WTC11 (cell line): ENCODE results near the gene SLC5A3. TPM values are rescaled to one million over a fixed set of nuclear protein-coding genes. Genes with fewer than 3 reads are reported as not detected.
A peak's percentile ranks its signal among the peaks of the same experiment; 100 is the strongest.

Source experiments
- ATAC-seq: fragments of 200-7000 bp; cut with Tn5 transposase; 2 replicates; pipeline ENCODE4 v1.10.0; 2021; ENCODE audit warnings: mild to moderate bottlenecking, moderate library complexity
- CTCF ChIA-PET: fragments of 300-600 bp; sonication (Branson Sonifier 250); formaldehyde crosslinking; loops from one replicate; lab custom pipeline; 2021; ENCODE audit warnings: antibody characterized with exemption; lab: Charles Lee
- POLR2A ChIA-PET: fragments of 350-600 bp; sonication (Branson Sonifier 250); formaldehyde crosslinking; loops from one replicate; lab custom pipeline; 2021; ENCODE audit warnings: antibody characterized with exemption; lab: Charles Lee
- DNase-seq: peaks from one replicate; pipeline ENCODE4 v3.0.0; 2021; ENCODE audit warnings: low spot score
- H3K27ac Mint-ChIP-seq: 2 replicates; pipeline ENCODE4 v1.8.0; 2021; ENCODE audit warnings: mixed read lengths
- H3K27me3 Mint-ChIP-seq: 2 replicates; pipeline ENCODE4 v1.8.0; 2021; ENCODE audit warnings: low read depth, mild to moderate bottlenecking, moderate library complexity, mixed read lengths
- H3K36me3 Mint-ChIP-seq: 2 replicates; pipeline ENCODE4 v1.8.0; 2021; ENCODE audit warnings: mixed read lengths
- H3K4me1 Mint-ChIP-seq: 2 replicates; pipeline ENCODE4 v1.8.0; 2022; ENCODE audit warnings: mixed read lengths
- H3K4me3 Mint-ChIP-seq: 2 replicates; pipeline ENCODE4 v1.8.0; 2021; ENCODE audit warnings: mild to moderate bottlenecking, moderate library complexity, mixed read lengths
- H3K9me3 Mint-ChIP-seq: 2 replicates; pipeline ENCODE4 v1.8.0; 2021; ENCODE audit warnings: mixed read lengths
- ARID4B ChIP-seq: sonication (generic); formaldehyde crosslinking; IDR thresholded peaks from 2 replicates; pipeline ENCODE4 v1.8.0; 2023; ENCODE audit warnings: missing genetic modification reagents, mild to moderate bottlenecking, borderline replicate concordance
- CREB1 ChIP-seq: sonication (generic); formaldehyde crosslinking; IDR thresholded peaks from 2 replicates; pipeline ENCODE4 v1.8.0; 2023; ENCODE audit warnings: mild to moderate bottlenecking, missing genetic modification reagents
- CREM ChIP-seq: sonication (generic); formaldehyde crosslinking; IDR thresholded peaks from 2 replicates; pipeline ENCODE4 v1.8.1; 2022; ENCODE audit warnings: mild to moderate bottlenecking, missing genetic modification reagents, moderate library complexity
- E2F5 ChIP-seq: sonication (generic); formaldehyde crosslinking; IDR thresholded peaks from 2 replicates; pipeline ENCODE4 v1.8.1; 2022; ENCODE audit warnings: mild to moderate bottlenecking, moderate library complexity, missing genetic modification reagents
- ESRRA ChIP-seq: sonication (generic); formaldehyde crosslinking; IDR thresholded peaks from 2 replicates; pipeline ENCODE4 v1.8.1; 2022; ENCODE audit warnings: mild to moderate bottlenecking, missing genetic modification reagents, borderline replicate concordance
- GRHL2 ChIP-seq: fragments of 250-450 bp; sonication (Bioruptor Pico); IDR thresholded peaks from 2 replicates; pipeline ENCODE4 v1.8.0; 2022; ENCODE audit warnings: mild to moderate bottlenecking, moderate library complexity; ENCODE audit not compliant: insufficient replicate concordance, severe bottlenecking
- JAZF1 ChIP-seq: fragments of 250-450 bp; sonication (Bioruptor Pico); IDR thresholded peaks from 2 replicates; pipeline ENCODE4 v1.9.0; 2021; ENCODE audit warnings: moderate library complexity, mild to moderate bottlenecking, inconsistent platforms
- KAT7 ChIP-seq: sonication (generic); formaldehyde crosslinking; IDR thresholded peaks from 2 replicates; pipeline ENCODE4 v1.8.1; 2023; ENCODE audit warnings: missing genetic modification reagents, mild to moderate bottlenecking, borderline replicate concordance
- MYBL2 ChIP-seq: sonication (generic); formaldehyde crosslinking; IDR thresholded peaks from 2 replicates; pipeline ENCODE4 v1.8.1; 2023; ENCODE audit warnings: mild to moderate bottlenecking, moderate library complexity, missing genetic modification reagents
- NR2C2 ChIP-seq: sonication (generic); formaldehyde crosslinking; IDR thresholded peaks from 2 replicates; pipeline ENCODE4 v1.8.0; 2022; ENCODE audit warnings: mild to moderate bottlenecking, missing genetic modification reagents
- OVOL2 ChIP-seq: fragments of 250-450 bp; sonication (Bioruptor Pico); IDR thresholded peaks from 2 replicates; pipeline ENCODE4 v1.9.0; 2021; ENCODE audit warnings: mild to moderate bottlenecking, borderline replicate concordance
- TP53 ChIP-seq: sonication (generic); formaldehyde crosslinking; IDR thresholded peaks from 2 replicates; pipeline ENCODE4 v1.8.1; 2023; ENCODE audit warnings: mild to moderate bottlenecking, missing genetic modification reagents
- ZBTB43 ChIP-seq: sonication (generic); formaldehyde crosslinking; IDR thresholded peaks from 2 replicates; pipeline ENCODE4 v1.8.1; 2023; ENCODE audit warnings: mild to moderate bottlenecking, missing genetic modification reagents
- ZNF425 ChIP-seq: fragments of 250-450 bp; sonication (Bioruptor Pico); conservative IDR thresholded peaks from 2 replicates; pipeline ENCODE4 v1.9.0; 2021; ENCODE audit warnings: mild to moderate bottlenecking
- ZNF532 ChIP-seq: fragments of 250-450 bp; sonication (Bioruptor Pico); IDR thresholded peaks from 2 replicates; pipeline ENCODE4 v1.9.0; 2021; ENCODE audit warnings: mild to moderate bottlenecking, borderline replicate concordance
- total RNA-seq: library from RNA; stranded (reverse); gene quantifications from 3 replicates; pipeline ENCODE4 v1.2.3, GENCODE V29; 2021

The SLC5A3 gene
- total RNA-seq, 1 experiment from 2014 or later, result 14.8 TPM

- TF ChIP-seq E2F5 (CRISPR knock-in tag) (peak; percentile 38; the same call in 1 of the 2 replicates), ZNF532 (CRISPR knock-in tag) (no peak), ZBTB43 (CRISPR knock-in tag) (0 out of 2 replicates have a peak, but pooled peaks have one; percentile 74)
These were observed 990 bp upstream of the SLC5A3 start (continued) for GRCh38 chr21:34072145-34073031.

GRCh38 chr21:34073749-34074282, 438 bp downstream of the SLC5A3 start:
- ATAC-seq (no peak), DNase-seq (peak; percentile 29)
- H3K9me3 Mint-ChIP-seq, result no peaks in the 10 kb centered on the region
- peaks cover 7% of the 10 kb centered on the region for H3K36me3 Mint-ChIP-seq
- peaks cover 45% of the 10 kb centered on the region for H3K4me1 Mint-ChIP-seq
- H3K4me3 Mint-ChIP-seq, result peak overlapping the region; percentile 96
- ChIA-PET POLR2A (interaction anchor here (0.7 to 2.0 kb wide), 10 partner anchors 12 to 268 kb away, joined by 3 to 9 read pairs (median 4); no protein-coding TSS in a partner anchor), CTCF (interaction anchor here (1.0 to 3.2 kb wide), 14 partner anchors 12 to 294 kb away, joined by 3 to 27 read pairs (median 5); no protein-coding TSS in a partner anchor)
- peak; percentile 66; the same call in 1 of the 2 replicates for TF ChIP-seq KAT7 (CRISPR knock-in tag)
- TF ChIP-seq CREB1 (CRISPR knock-in tag), result no peak
- peak overlapping the region; percentile 92 for H3K27ac Mint-ChIP-seq
- H3K27me3 Mint-ChIP-seq, result peaks cover 11% of the 10 kb centered on the region

- POLR2A ChIA-PET, result interaction anchor here (0.6 to 2.0 kb wide), 5 partner anchors 12 to 268 kb away, joined by 3 to 6 read pairs (median 4); no protein-coding TSS in a partner anchor
- CTCF ChIA-PET, result interaction anchor here (0.6 to 3.2 kb wide), 9 partner anchors 17 to 276 kb away, joined by 3 to 27 read pairs (median 6); no protein-coding TSS in a partner anchor
- peak overlapping the region; percentile 96 for H3K4me3 Mint-ChIP-seq
- no peak for ATAC-seq
- H3K27me3 Mint-ChIP-seq, result peaks cover 11% of the 10 kb centered on the region
- H3K9me3 Mint-ChIP-seq, result no peaks in the 10 kb centered on the region
- peaks cover 8% of the 10 kb centered on the region for H3K36me3 Mint-ChIP-seq
- H3K27ac Mint-ChIP-seq, result peak overlapping the region; percentile 92
- H3K4me1 Mint-ChIP-seq, result peaks cover 47% of the 10 kb centered on the region
- peak; percentile 31 for DNase-seq
- no peak for TF ChIP-seq ZNF425 (CRISPR knock-in tag)
- no peak for TF ChIP-seq NR2C2
- TF ChIP-seq ESRRA (CRISPR knock-in tag), result no peak
- TF ChIP-seq JAZF1 (CRISPR knock-in tag), result no peak
- TF ChIP-seq TP53 (CRISPR knock-in tag), result no peak
- no peak for TF ChIP-seq GRHL2 (CRISPR knock-in tag)
- TF ChIP-seq CREM (CRISPR knock-in tag), result no peak
- no peak for TF ChIP-seq MYBL2 (CRISPR knock-in tag)
- TF ChIP-seq ARID4B (CRISPR knock-in tag), result no peak
- no peak for TF ChIP-seq OVOL2 (CRISPR knock-in tag)
These were observed 1.1 kb downstream of the SLC5A3 start for GRCh38 chr21:34074283-34075090.
